Mesenchymal stem cell (in vitro differentiated cells and primary cell): ENCODE data around the gene OR4C12. TPM values are rescaled to one million over a fixed set of nuclear protein-coding genes. Genes with fewer than 3 reads are reported as not detected.
"Not testable (repeated sequence)": the region's sequence is repeated elsewhere in the genome, so short reads cannot be mapped to it uniquely, and the experiment has no call there.

ENCODE experiments used
- DNase-seq: peaks from one replicate; pipeline ENCODE4 v3.0.0-alpha.2; 2013
- H2AFZ ChIP-seq: one replicate; pipeline ENCODE4 v1.6.1; 2013; ENCODE audit warnings: low read depth, mild to moderate bottlenecking, control low read depth, inconsistent platforms, low read length, moderate library complexity
- H2AK5ac ChIP-seq: 2 replicates; pipeline ENCODE4 v1.6.1; 2013; ENCODE audit warnings: low read length, moderate library complexity, mild to moderate bottlenecking, inconsistent platforms; ENCODE audit not compliant: severe bottlenecking
- H2BK120ac ChIP-seq: one replicate; pipeline ENCODE4 v1.6.1; 2013; ENCODE audit warnings: low read depth, mild to moderate bottlenecking, inconsistent platforms, low read length, moderate library complexity
- H2BK12ac ChIP-seq, 2 experiments: one replicate each; pipeline ENCODE4 v1.6.1; 2013; ENCODE audit warnings: inconsistent platforms in 2 of 2, low read length in 2 of 2, mild to moderate bottlenecking in 2 of 2, moderate library complexity in 2 of 2, control low read depth in 1 of 2
- H2BK15ac ChIP-seq: one replicate; pipeline ENCODE4 v1.6.1; 2013; ENCODE audit warnings: mild to moderate bottlenecking, low read depth, inconsistent platforms; ENCODE audit not compliant: poor library complexity, severe bottlenecking
- H2BK5ac ChIP-seq: 2 replicates; pipeline ENCODE4 v1.6.1; 2013; ENCODE audit warnings: low read depth, mild to moderate bottlenecking, low read length, control low read depth, inconsistent platforms; ENCODE audit not compliant: poor library complexity, severe bottlenecking
- H3K14ac ChIP-seq, 2 experiments: one replicate each; pipeline ENCODE4 v1.6.1; 2013; ENCODE audit warnings: inconsistent platforms in 2 of 2, low read length in 2 of 2, control low read depth in 1 of 2, mild to moderate bottlenecking in 1 of 2, moderate library complexity in 1 of 2
- H3K18ac ChIP-seq, 2 experiments: one replicate each; pipeline ENCODE4 v1.6.1; 2013; ENCODE audit warnings: inconsistent platforms in 2 of 2, low read length in 2 of 2, control low read depth in 1 of 2, low read depth in 1 of 2, mild to moderate bottlenecking in 1 of 2
- H3K23ac ChIP-seq, 2 experiments: one replicate each; pipeline ENCODE4 v1.6.1; 2013; ENCODE audit warnings: inconsistent platforms in 2 of 2, low read length in 2 of 2, mild to moderate bottlenecking in 2 of 2, moderate library complexity in 2 of 2, control low read depth in 1 of 2
- H3K27ac ChIP-seq: 2 replicates; pipeline ENCODE4 v1.5.1; 2013; ENCODE audit warnings: mild to moderate bottlenecking, moderate library complexity, low read length, control low read depth, inconsistent platforms; ENCODE audit not compliant: poor library complexity, severe bottlenecking
- H3K27me3 ChIP-seq, 2 experiments: 2 replicates each; pipeline versions ENCODE4 v1.6.1 to v1.7.0; 2013; ENCODE audit warnings: low read length in 2 of 2, mild to moderate bottlenecking in 2 of 2, moderate library complexity in 2 of 2, control low read depth in 1 of 2, inconsistent platforms in 1 of 2; ENCODE audit not compliant: control insufficient read depth in 1 of 2, insufficient read depth in 1 of 2
- H3K36me3 ChIP-seq, 2 experiments: 2 replicates each; pipeline versions ENCODE4 v1.6.1 to v1.7.0; 2013; ENCODE audit warnings: low read length in 2 of 2, control low read depth in 1 of 2, inconsistent platforms in 1 of 2, low read depth in 1 of 2, mild to moderate bottlenecking in 1 of 2; ENCODE audit not compliant: insufficient read depth in 2 of 2, control insufficient read depth in 1 of 2
- H3K4ac ChIP-seq, 2 experiments: one replicate each; pipeline ENCODE4 v1.6.1; 2013; ENCODE audit warnings: inconsistent platforms in 2 of 2, low read length in 2 of 2, mild to moderate bottlenecking in 2 of 2, moderate library complexity in 2 of 2, control low read depth in 1 of 2, low read depth in 1 of 2
- H3K4me1 ChIP-seq: 2 replicates; pipeline ENCODE4 v1.6.1; 2013; ENCODE audit warnings: low read depth, low read length, control low read depth; ENCODE audit not compliant: control insufficient read depth, insufficient read depth
- H3K4me2 ChIP-seq: 2 replicates; pipeline ENCODE4 v1.6.1; 2013; ENCODE audit warnings: low read length, mild to moderate bottlenecking, inconsistent platforms; ENCODE audit not compliant: poor library complexity, severe bottlenecking
- H3K4me3 ChIP-seq, 2 experiments: 2 replicates each; pipeline versions ENCODE4 v1.5.1 to v1.7.0; 2013; ENCODE audit warnings: low read length in 2 of 2, mild to moderate bottlenecking in 2 of 2, control low read depth in 1 of 2, low read depth in 1 of 2; ENCODE audit not compliant: insufficient read depth in 1 of 2
- H3K79me1 ChIP-seq: replicated peaks from 2 replicates; pipeline ENCODE4 v1.6.1; 2013; ENCODE audit warnings: mild to moderate bottlenecking, control low read depth, low read length, inconsistent platforms; ENCODE audit not compliant: poor library complexity, severe bottlenecking
- H3K9ac ChIP-seq: 2 replicates; pipeline ENCODE4 v1.7.0; 2013; ENCODE audit warnings: mild to moderate bottlenecking, low read length, moderate library complexity
- H3K9me3 ChIP-seq: 2 replicates; pipeline ENCODE4 v1.7.0; 2013; ENCODE audit warnings: mild to moderate bottlenecking, low read length; ENCODE audit not compliant: control insufficient read depth
- H4K8ac ChIP-seq: one replicate; pipeline ENCODE4 v1.6.1; 2013; ENCODE audit warnings: inconsistent platforms, mild to moderate bottlenecking, low read length, moderate library complexity
- H4K91ac ChIP-seq: one replicate; pipeline ENCODE4 v1.6.1; 2013; ENCODE audit warnings: mild to moderate bottlenecking, low read length, inconsistent platforms
- WGBS: methylation state at CpG from one replicate; pipeline ENCODE4 v1.1.7; 2013; ENCODE audit warnings: mixed read lengths; 5-methylcytosine and 5-hydroxymethylcytosine counted together
- polyA plus RNA-seq, 2 experiments: library from polyadenylated mRNA; stranded (reverse); fragments of 200-250 nt; gene quantifications; one replicate each; pipeline ENCODE4 v1.2.3, GENCODE V29; 2013

OR4C12 gene
- polyA plus RNA-seq (2013, experiment 1 of 2), result not detected
- polyA plus RNA-seq (2013, experiment 2 of 2), result not detected

- H2BK15ac ChIP-seq, H2BK12ac ChIP-seq, H4K91ac ChIP-seq, H3K14ac ChIP-seq, H3K36me3 ChIP-seq, H3K4me1 ChIP-seq, H3K79me1 ChIP-seq, H3K9ac ChIP-seq, H4K8ac ChIP-seq, H3K4ac ChIP-seq, H3K4me3 ChIP-seq, H2AK5ac ChIP-seq, H2BK5ac ChIP-seq, H3K27ac ChIP-seq, H2BK120ac ChIP-seq, H3K4me2 ChIP-seq, H3K18ac ChIP-seq, DNase-seq, H3K27me3 ChIP-seq, H3K9me3 ChIP-seq, H3K23ac ChIP-seq, H2AFZ ChIP-seq: not testable (repeated sequence)
- WGBS, result no CpG with 5 or more reads among the region's 1 CpG
Measured at GRCh38 chr11:49982435-49982834, at the start of gene OR4C12. OR4C12 (minus strand) TSS chr11:49982535; CDS start chr11:49982501, 34 bp downstream.

- Histone ChIP-seq H3K27me3 (no peaks in the 10 kb centered on the region), H2BK15ac (no peak overlapping the region), H3K18ac (no peak overlapping the region), H3K4me1 (no peaks in the 10 kb centered on the region), H2BK12ac (no peak overlapping the region), H2BK120ac (no peak overlapping the region), H4K91ac (no peak overlapping the region), H2BK5ac (no peak overlapping the region), H3K23ac (no peak overlapping the region), H3K9me3 (no peaks in the 10 kb centered on the region), H3K79me1 (no peaks in the 10 kb centered on the region), H3K4me3 (no peak overlapping the region), H3K36me3 (no peaks in the 10 kb centered on the region), H4K8ac (no peak overlapping the region), H2AFZ (no peak overlapping the region), H3K14ac (no peak overlapping the region), H3K4ac (no peak overlapping the region), H2AK5ac (no peak overlapping the region), H3K4me2 (no peak overlapping the region), H3K9ac (no peak overlapping the region), H3K27ac (no peak overlapping the region)
- no peak for DNase-seq
- WGBS, result no CpG with 5 or more reads among the region's 1 CpG
Measured at GRCh38 chr11:50030193-50030592, 47.9 kb upstream of the OR4C12 start.

GRCh38 chr11:49995565-49995964, 13.2 kb upstream of the OR4C12 start:
- H3K18ac ChIP-seq, result no peak overlapping the region
- H3K9me3 ChIP-seq, result peaks cover 23% of the 10 kb centered on the region
- H3K4me1 ChIP-seq, result no peaks in the 10 kb centered on the region
- no peak overlapping the region for H2BK15ac ChIP-seq
- peak; percentile 15 for DNase-seq
- H3K36me3 ChIP-seq, result no peaks in the 10 kb centered on the region
- no peak overlapping the region for H4K91ac ChIP-seq
- no peak overlapping the region for H3K9ac ChIP-seq
- H3K14ac ChIP-seq, result no peak overlapping the region
- 64% methylated on average over 6 of the region's 6 CpGs for WGBS
- no peak overlapping the region for H2AK5ac ChIP-seq
- no peak overlapping the region for H4K8ac ChIP-seq
- no peak overlapping the region for H3K4me3 ChIP-seq
- H2BK120ac ChIP-seq, result no peak overlapping the region
- no peak overlapping the region for H2BK5ac ChIP-seq
- H3K23ac ChIP-seq, result no peak overlapping the region
- H2BK12ac ChIP-seq, result no peak overlapping the region
- no peak overlapping the region for H2AFZ ChIP-seq
- no peaks in the 10 kb centered on the region for H3K79me1 ChIP-seq
- no peaks in the 10 kb centered on the region for H3K27me3 ChIP-seq
- no peak overlapping the region for H3K4me2 ChIP-seq
- no peak overlapping the region for H3K4ac ChIP-seq
- H3K27ac ChIP-seq, result no peak overlapping the region

- H3K14ac ChIP-seq, H3K79me1 ChIP-seq, H3K27ac ChIP-seq, H4K91ac ChIP-seq, H3K9ac ChIP-seq, H3K36me3 ChIP-seq, H2AK5ac ChIP-seq, H3K4me1 ChIP-seq, H2BK120ac ChIP-seq, DNase-seq, H2BK12ac ChIP-seq, H3K18ac ChIP-seq, H2BK5ac ChIP-seq, H2BK15ac ChIP-seq, H3K23ac ChIP-seq, H3K4me2 ChIP-seq, H3K4ac ChIP-seq, H3K9me3 ChIP-seq, H2AFZ ChIP-seq, H3K27me3 ChIP-seq, H3K4me3 ChIP-seq, H4K8ac ChIP-seq: not testable (repeated sequence)
- WGBS, result 64% methylated on average over 2 of the region's 4 CpGs
Measured at GRCh38 chr11:49973439-49973838, 8.9 kb downstream of the OR4C12 start.
